ENCODE measurements around the gene AATK.

- TF ChIP-seq, protein P1, sequence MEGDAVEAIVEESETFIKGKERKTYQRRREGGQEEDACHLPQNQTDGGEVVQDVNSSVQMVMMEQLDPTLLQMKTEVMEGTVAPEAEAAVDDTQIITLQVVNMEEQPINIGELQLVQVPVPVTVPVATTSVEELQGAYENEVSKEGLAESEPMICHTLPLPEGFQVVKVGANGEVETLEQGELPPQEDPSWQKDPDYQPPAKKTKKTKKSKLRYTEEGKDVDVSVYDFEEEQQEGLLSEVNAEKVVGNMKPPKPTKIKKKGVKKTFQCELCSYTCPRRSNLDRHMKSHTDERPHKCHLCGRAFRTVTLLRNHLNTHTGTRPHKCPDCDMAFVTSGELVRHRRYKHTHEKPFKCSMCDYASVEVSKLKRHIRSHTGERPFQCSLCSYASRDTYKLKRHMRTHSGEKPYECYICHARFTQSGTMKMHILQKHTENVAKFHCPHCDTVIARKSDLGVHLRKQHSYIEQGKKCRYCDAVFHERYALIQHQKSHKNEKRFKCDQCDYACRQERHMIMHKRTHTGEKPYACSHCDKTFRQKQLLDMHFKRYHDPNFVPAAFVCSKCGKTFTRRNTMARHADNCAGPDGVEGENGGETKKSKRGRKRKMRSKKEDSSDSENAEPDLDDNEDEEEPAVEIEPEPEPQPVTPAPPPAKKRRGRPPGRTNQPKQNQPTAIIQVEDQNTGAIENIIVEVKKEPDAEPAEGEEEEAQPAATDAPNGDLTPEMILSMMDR (optimal IDR thresholded peaks at IDR 0.05 in 1 of 3, IDR thresholded peaks at IDR 0.05 in 1 of 3, conservative IDR thresholded peaks at IDR 0.05 in 1 of 3; ENCODE audit: extremely low read depth in 1 of 3, insufficient read depth in 2 of 3, low read length in 3 of 3) = no peak
- no peak for TF ChIP-seq EZH2 (IDR thresholded peaks at IDR 0.05; ENCODE audit: low read length)
Observed at GRCh38 chr17:81115749-81116464, 50.1 kb downstream of the AATK start.

All from keratinocyte (primary cell).